MM.1S (cell line): ENCODE measurements around the gene MUSK.

Experiments
- CTCF ChIP-seq: fragments of 300-600 bp; sonication (generic); IDR thresholded peaks from 2 replicates; pipeline ENCODE4 v1.5.1; 2016; ENCODE audit warnings: antibody characterized with exemption, low read length, mixed read lengths
- EZH2 ChIP-seq: fragments of 300-600 bp; sonication (generic); optimal IDR thresholded peaks from 2 replicates; pipeline ENCODE3; 2017; ENCODE audit warnings: low read depth, mild to moderate bottlenecking, antibody characterized with exemption, low read length, mixed read lengths
- EZH2phosphoT487 ChIP-seq: fragments of 300-600 bp; sonication (generic); IDR thresholded peaks from 2 replicates; pipeline ENCODE4 v1.6.1; 2018; ENCODE audit warnings: antibody characterized with exemption, low read length

- TF ChIP-seq CTCF, result no peak
- no peak for TF ChIP-seq EZH2
- TF ChIP-seq EZH2phosphoT487, result no peak
Observed at GRCh38 chr9:110729641-110730040, 61.0 kb downstream of the MUSK start.
